ENCODE measurements around the gene PPM1E.

The PPM1E gene

GRCh38 chr17:58997756-58998553 lies 242.3 kb downstream of the PPM1E start:
- TF ChIP-seq ZFX (IDR thresholded peaks at IDR 0.05; ENCODE audit: borderline replicate concordance) = no peak
- no peak for TF ChIP-seq CTCF (IDR thresholded peaks at IDR 0.05)
- H3K27ac ChIP-seq = 0 out of 2 replicates have a peak overlapping the region, but pooled peaks have one; percentile 21

- TF ChIP-seq CTCF (IDR thresholded peaks at IDR 0.05) (no peak), ZFX (IDR thresholded peaks at IDR 0.05; ENCODE audit: borderline replicate concordance) (no peak)
- no peak overlapping the region for H3K27ac ChIP-seq
Observed at GRCh38 chr17:58998871-58999270, 243.2 kb downstream of the PPM1E start.

- TF ChIP-seq CTCF (IDR thresholded peaks at IDR 0.05) = no peak
- no peak for TF ChIP-seq ZFX (IDR thresholded peaks at IDR 0.05; ENCODE audit: borderline replicate concordance)
- no peak overlapping the region for H3K27ac ChIP-seq
Observed at GRCh38 chr17:58999500-58999899, 243.8 kb downstream of the PPM1E start.

- no peak overlapping the region for H3K27ac ChIP-seq
- TF ChIP-seq CTCF (IDR thresholded peaks at IDR 0.05) (no peak), ZFX (IDR thresholded peaks at IDR 0.05; ENCODE audit: borderline replicate concordance) (no peak)
Observed at GRCh38 chr17:59000022-59000421, 244.4 kb downstream of the PPM1E start.

GRCh38 chr17:59001158-59001814 lies 245.6 kb downstream of the PPM1E start:
- no peak overlapping the region for H3K27ac ChIP-seq
- TF ChIP-seq CTCF (IDR thresholded peaks at IDR 0.05) (no peak), ZFX (IDR thresholded peaks at IDR 0.05; ENCODE audit: borderline replicate concordance) (no peak)

- no peak for TF ChIP-seq ZFX (IDR thresholded peaks at IDR 0.05; ENCODE audit: borderline replicate concordance)
- no peak for TF ChIP-seq CTCF (IDR thresholded peaks at IDR 0.05)
- peak overlapping the region; percentile 43 for H3K27ac ChIP-seq
Observed at GRCh38 chr17:59002126-59002525, 246.5 kb downstream of the PPM1E start.

- no peak for TF ChIP-seq ZFX (IDR thresholded peaks at IDR 0.05; ENCODE audit: borderline replicate concordance)
- no peak for TF ChIP-seq CTCF (IDR thresholded peaks at IDR 0.05)
- H3K27ac ChIP-seq = peak overlapping the region; percentile 43
Observed at GRCh38 chr17:59002848-59003247, 247.2 kb downstream of the PPM1E start.

Measured in 22Rv1 (cell line).